SJSA1 (cell line): Measurements from ENCODE around the gene AKAP13. TPM values are rescaled to one million over a fixed set of nuclear protein-coding genes. Genes with fewer than 3 reads are reported as not detected.
A peak's percentile ranks its signal among the peaks of the same experiment; 100 is the strongest.

Source experiments
- DNase-seq, 2 experiments: peaks; one replicate each; pipeline ENCODE4 v3.0.0-alpha.2; 2015 to 2020; ENCODE audit warnings: low spot score in 2 of 2, low read depth in 1 of 2
- H3K27ac ChIP-seq: fragments of 250-450 bp; sonication (Bioruptor Pico); 2 replicates; pipeline ENCODE4 v1.5.1; 2020; ENCODE audit warnings: mild to moderate bottlenecking, moderate library complexity
- H3K27me3 ChIP-seq: fragments of 250-450 bp; sonication (Bioruptor Pico); replicated peaks from 2 replicates; pipeline ENCODE4 v1.5.1; 2020; ENCODE audit warnings: mild to moderate bottlenecking, moderate library complexity
- H3K36me3 ChIP-seq: fragments of 250-450 bp; sonication (Bioruptor Pico); 2 replicates; pipeline ENCODE4 v1.5.1; 2020; ENCODE audit warnings: mild to moderate bottlenecking
- H3K4me1 ChIP-seq: fragments of 250-450 bp; sonication (Bioruptor Pico); replicated peaks from 2 replicates; pipeline ENCODE4 v1.6.1; 2021; ENCODE audit warnings: mild to moderate bottlenecking
- H3K4me3 ChIP-seq: fragments of 250-450 bp; sonication (Bioruptor Pico); 2 replicates; pipeline ENCODE4 v1.5.1; 2020; ENCODE audit warnings: mild to moderate bottlenecking
- H3K9me3 ChIP-seq: fragments of 250-450 bp; sonication (Bioruptor Pico); replicated peaks from 2 replicates; pipeline ENCODE4 v1.5.1; 2020; ENCODE audit warnings: mild to moderate bottlenecking
- total RNA-seq: library from RNA; depleted of rRNA; stranded (reverse); fragments of >200 nt; shearing (Covaris generic); gene quantifications from 2 replicates; pipeline ENCODE4 v1.2.3, GENCODE V29; 2014

The AKAP13 gene
- total RNA-seq, 1 experiment from 2014 or later = 65.4 TPM

DNA sequence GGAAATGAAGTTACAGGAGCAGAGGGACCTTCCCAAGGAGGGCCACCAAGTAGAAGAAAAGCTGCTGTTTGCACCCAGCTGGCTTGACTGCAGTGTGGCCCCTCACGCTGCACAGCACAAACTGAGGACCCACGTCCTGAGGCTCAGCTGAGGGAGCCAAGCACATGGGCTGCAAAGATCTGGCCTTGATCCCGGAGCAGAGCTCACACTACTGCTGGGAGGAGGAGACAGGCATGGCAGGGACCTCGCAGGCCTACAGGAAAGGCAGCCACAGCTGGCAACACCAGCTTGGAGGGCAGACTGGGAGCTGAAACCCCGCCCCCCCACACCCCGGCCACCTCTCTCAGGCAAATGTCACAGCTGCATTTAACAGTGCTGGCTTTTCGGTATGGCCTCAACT, 374.6 kb downstream of the AKAP13 start:
- no peaks in the 10 kb centered on the region for H3K27me3 ChIP-seq
- no peaks in the 10 kb centered on the region for H3K4me1 ChIP-seq
- no peaks in the 10 kb centered on the region for H3K9me3 ChIP-seq
- no peaks in the 10 kb centered on the region; the same call in 1 of the 2 replicates for H3K36me3 ChIP-seq
- H3K4me3 ChIP-seq = no peak overlapping the region
- H3K27ac ChIP-seq = no peak overlapping the region
- DNase-seq = no peak

DNA sequence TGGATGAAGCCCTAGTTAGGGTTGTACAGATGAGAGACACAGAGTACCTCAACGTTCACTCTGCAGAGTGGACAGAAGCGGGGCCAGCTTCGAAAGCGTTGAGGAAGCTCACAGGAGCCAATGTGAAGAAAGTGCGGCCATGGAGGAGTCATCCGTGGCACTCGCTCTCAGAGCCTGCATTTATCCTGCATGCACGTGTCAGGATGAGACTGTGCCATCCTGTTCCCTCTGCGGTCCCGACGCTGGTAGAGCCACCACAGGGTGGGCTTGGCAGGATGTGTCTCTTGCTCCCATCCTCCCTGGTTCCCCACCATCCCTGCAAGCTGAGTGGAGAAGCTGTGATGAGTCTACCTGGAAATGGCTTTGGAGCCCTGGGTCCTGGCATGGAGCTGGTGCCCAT, 375.1 kb downstream of the AKAP13 start:
- DNase-seq = no peak
- Histone ChIP-seq H3K9me3 (no peaks in the 10 kb centered on the region), H3K27me3 (no peaks in the 10 kb centered on the region), H3K36me3 (no peaks in the 10 kb centered on the region), H3K4me3 (no peak overlapping the region), H3K4me1 (no peaks in the 10 kb centered on the region), H3K27ac (no peak overlapping the region)

DNA sequence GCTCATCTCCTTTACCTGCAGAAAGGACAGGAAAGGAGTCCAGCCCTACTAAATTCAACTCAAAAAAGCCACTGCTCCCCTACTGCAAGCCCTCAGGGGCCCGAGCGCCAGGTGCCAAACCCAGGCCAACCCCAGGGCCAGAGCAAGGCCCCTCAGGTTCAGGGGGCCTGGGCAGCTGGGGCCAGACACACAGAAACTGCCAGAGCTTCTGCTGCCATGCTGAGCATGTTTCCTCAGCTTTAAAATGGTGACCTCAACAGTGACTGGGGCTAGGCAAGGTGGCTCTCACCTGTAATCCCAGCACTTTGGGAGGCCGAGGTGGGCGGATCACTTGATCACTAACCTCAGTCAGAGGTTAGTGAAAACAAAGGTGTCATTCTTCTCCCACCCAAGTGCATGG, 375.5 kb downstream of the AKAP13 start:
- Histone ChIP-seq H3K9me3 (no peaks in the 10 kb centered on the region), H3K4me3 (no peak overlapping the region), H3K27me3 (no peaks in the 10 kb centered on the region), H3K36me3 (no peaks in the 10 kb centered on the region), H3K4me1 (no peaks in the 10 kb centered on the region), H3K27ac (no peak overlapping the region)
- DNase-seq = no peak

DNA sequence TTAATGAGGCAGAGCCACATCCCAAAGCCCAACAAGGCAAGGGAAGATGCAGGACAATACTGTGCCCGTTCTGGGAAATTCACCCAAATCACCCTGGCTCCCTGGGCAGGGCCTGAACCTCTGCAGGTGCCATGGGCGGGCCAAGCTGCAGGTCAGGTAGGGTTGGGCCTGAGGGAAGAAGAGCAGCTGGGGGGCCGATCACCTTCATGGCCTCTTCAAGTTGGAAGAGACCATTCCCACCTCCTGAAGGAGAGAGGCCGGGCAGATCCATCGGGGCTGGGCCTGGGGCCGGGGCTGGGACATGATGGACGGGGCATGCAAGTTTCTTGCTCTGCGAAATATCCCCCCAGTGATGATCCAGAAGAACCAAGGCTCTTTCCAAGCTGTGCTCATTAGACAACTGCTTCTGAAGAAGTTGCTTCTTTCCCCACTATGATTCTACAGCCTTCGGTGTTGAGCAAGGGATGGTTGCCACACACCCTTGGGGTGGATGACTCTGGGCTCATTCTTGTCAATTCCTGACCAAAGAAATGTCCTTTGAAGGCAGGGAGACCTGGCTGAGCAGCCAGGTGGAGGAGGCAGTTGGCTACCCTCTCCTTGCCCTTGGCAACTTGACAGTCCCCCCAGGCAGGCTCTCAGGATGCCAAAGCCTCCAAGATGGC, 376.1 kb downstream of the AKAP13 start:
- H3K9me3 ChIP-seq = no peaks in the 10 kb centered on the region
- no peak for DNase-seq
- H3K27me3 ChIP-seq = no peaks in the 10 kb centered on the region
- no peak overlapping the region for H3K27ac ChIP-seq
- no peak overlapping the region for H3K4me3 ChIP-seq
- no peaks in the 10 kb centered on the region for H3K4me1 ChIP-seq
- H3K36me3 ChIP-seq = no peaks in the 10 kb centered on the region

DNA sequence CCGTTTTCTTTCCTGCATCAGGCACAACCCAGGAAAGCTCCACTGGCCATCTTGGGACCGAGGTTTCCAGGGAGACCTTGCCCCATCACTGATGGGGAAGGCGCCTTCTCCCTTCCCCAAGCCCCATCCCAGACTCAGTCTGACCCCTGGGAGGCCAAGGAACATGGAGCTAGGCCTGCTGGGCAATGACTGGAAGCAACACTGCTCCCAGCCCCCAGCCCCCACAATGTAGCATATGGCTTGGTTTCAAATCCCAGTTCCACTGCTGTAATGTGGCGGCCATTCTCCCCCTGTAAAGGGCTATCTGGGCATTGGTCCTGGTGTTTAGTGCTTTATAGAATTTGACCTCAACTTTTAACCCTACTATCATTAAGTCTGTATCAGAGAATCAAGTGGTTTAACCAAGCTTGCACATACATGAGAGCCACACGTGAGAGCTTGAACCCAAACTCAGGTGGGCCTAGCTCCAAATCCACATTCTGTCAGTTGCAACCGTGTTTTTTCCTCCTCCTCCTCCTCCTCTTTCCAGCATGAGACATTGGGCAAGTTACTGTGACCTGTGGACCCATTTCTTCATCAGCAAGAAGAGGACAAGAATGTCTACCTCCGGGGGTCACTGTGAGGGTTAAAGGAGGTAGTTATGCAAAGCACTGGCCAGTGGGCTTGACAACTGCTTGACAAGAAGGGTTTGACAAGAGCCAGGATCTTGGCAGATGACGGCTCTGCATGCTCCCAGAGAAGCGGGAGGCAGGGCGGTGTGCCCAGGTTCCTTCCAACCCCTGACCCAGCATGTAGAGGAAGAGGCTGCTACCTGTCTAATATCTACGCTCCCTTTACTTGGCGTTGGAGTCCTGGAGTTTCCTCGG, 376.9 kb downstream of the AKAP13 start:
- H3K4me1 ChIP-seq = no peaks in the 10 kb centered on the region
- H3K9me3 ChIP-seq = no peaks in the 10 kb centered on the region
- no peak overlapping the region for H3K4me3 ChIP-seq
- no peak overlapping the region for H3K27ac ChIP-seq
- no peak for DNase-seq
- H3K36me3 ChIP-seq = no peaks in the 10 kb centered on the region
- no peaks in the 10 kb centered on the region for H3K27me3 ChIP-seq

DNA sequence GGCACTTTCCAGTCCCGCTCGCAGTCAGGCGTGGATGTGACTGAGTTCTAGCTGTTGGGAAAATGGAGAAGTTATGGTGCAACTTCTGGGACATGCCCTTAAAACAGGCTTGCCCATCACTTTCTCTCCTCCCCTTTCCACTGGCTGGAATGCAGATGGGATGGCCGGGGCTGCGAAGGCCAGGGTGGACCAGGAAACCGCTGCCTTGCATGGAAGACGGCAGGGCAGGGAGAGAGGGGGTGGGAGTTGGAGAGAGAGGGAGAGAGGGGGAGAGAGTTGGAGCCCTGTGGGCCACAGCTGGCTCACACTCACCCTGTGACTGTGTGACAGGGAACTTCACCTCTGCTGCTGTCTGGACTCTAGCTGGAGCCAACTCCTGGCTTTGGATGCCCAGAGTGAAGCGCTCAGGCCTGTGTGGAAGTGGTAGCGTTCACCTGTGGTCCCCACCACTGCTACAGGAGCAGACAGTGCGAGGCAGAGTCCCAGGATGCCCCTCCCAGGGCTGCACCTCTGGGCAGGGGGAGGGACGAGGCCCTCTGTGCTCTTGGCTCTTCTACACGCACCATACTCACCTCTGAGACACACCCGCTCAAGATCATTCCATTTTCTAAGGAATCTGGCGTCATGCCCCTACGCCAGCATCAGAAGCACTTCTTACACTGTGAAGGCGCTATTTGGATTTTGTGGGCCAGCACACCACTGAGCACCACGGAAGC, 377.7 kb downstream of the AKAP13 start:
- no peaks in the 10 kb centered on the region for H3K9me3 ChIP-seq

DNA sequence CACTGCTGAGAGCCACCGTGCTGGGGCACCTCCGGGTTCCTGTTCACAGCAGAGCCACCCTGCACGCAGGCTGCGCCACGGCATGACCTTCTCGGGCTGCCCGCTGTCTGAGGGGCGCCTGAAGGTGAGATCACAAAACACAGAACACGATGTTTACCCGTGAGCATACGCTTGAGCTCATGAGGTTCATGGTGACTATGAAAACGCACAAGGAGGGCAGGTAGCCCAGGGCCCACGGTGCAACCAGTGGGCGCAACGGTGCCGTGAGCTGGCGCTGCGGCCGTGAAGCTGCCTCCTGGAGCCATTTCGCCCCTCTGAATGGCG, 378.2 kb downstream of the AKAP13 start:
- Histone ChIP-seq H3K4me3 (no peak overlapping the region), H3K27ac (no peak overlapping the region), H3K4me1 (no peaks in the 10 kb centered on the region), H3K36me3 (no peaks in the 10 kb centered on the region), H3K9me3 (no peaks in the 10 kb centered on the region), H3K27me3 (no peaks in the 10 kb centered on the region)
- DNase-seq = no peak

More for the DNA sequence above, 377.7 kb downstream of the AKAP13 start:
- Histone ChIP-seq H3K36me3 (no peaks in the 10 kb centered on the region), H3K4me1 (no peaks in the 10 kb centered on the region), H3K4me3 (no peak overlapping the region), H3K27me3 (no peaks in the 10 kb centered on the region), H3K27ac (no peak overlapping the region)
- DNase-seq = no peak

DNA sequence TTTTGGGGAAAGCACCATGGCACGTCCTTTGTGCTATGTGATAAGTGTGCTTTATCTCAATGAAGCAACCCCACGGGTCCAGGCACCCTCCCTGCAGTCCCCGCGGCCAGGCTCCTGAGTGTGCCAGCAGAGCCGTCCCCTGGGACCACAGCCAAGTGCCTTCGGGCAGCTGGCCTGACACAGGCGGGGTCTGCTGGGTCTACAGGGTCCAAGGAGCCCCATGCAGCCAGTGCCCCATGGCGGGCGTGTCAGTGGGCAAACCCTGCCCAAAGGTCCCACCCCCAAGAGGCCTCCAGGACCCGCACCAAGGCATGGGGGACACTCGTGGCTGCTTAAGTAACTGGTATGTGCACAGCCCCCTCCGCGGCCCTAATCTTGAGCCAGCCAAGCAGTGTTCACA, 379.0 kb downstream of the AKAP13 start:
- Histone ChIP-seq H3K4me3 (no peak overlapping the region), H3K36me3 (no peaks in the 10 kb centered on the region), H3K4me1 (no peaks in the 10 kb centered on the region), H3K27me3 (no peaks in the 10 kb centered on the region), H3K9me3 (no peaks in the 10 kb centered on the region), H3K27ac (no peak overlapping the region)
- peak in 1 of 2 experiments; percentile 40 for DNase-seq

DNA sequence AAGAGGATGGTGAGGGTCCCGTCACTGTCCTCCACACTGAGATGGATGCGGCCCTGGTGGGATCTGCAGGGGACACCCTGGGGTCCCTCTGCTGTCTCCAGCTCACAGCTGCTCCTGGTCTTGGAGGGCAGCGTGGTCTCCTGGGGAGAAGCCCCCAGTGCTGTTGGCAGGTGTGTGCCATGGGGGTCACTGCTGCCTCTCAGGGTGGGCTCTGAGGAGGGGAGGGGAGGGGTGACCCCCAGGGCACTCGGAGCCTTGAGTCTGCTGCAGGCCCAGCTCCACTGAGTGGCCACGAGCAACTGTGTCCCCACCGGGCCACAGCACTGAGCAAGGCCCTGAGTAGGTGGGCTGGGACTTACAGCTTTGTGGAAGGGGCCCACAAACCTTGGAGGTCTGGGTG, 379.6 kb downstream of the AKAP13 start:
- no peaks in the 10 kb centered on the region for H3K27me3 ChIP-seq
- no peak overlapping the region for H3K4me3 ChIP-seq
- H3K9me3 ChIP-seq = no peaks in the 10 kb centered on the region
- no peaks in the 10 kb centered on the region for H3K36me3 ChIP-seq
- no peak overlapping the region for H3K27ac ChIP-seq
- DNase-seq = no peak
- no peaks in the 10 kb centered on the region for H3K4me1 ChIP-seq

DNA sequence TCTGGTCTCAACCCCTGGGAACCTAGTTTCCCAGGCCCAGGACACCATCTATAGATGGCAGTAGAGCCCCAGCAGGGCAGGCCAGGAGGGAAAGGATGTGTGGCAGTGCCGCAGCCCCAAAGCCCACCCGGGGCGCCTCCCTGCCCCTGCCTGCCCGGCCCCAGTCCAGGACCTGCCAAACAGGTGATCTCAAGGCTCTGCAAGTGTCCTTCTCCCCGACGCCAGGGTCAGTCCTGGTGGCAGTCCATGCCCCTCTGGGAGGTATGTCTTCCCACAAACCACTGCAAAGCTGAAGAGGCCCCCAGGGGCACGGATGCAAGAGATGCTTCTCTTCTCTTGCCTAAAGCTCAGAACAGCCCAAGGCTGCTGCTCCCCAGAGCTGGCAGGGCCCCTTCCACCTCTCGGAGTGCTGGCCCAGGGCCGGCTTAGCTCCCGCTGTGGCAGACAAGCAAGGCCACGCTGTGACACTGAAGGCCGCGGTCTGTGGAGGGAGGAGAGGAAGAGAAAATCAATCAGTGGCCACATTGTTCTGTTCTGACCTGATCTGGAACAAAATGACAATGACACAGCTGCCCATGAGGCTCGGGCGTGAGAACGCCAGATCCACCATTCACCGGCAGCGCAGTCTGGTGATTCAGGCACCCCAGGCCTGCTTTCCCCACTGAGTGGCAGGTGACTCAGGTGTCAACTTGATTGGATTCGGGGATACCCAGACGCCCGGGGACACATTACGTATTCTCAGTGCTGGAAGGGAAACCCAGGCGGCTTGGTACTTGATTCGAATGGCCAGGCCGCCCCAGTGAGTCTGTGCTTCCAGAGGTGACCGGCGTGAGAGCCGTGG, 380.3 kb downstream of the AKAP13 start:
- no peaks in the 10 kb centered on the region for H3K9me3 ChIP-seq
- H3K4me1 ChIP-seq = no peaks in the 10 kb centered on the region
- H3K4me3 ChIP-seq = no peak overlapping the region
- H3K27ac ChIP-seq = no peak overlapping the region
- no peaks in the 10 kb centered on the region for H3K27me3 ChIP-seq
- no peaks in the 10 kb centered on the region for H3K36me3 ChIP-seq
- DNase-seq = peak in 1 of 2 experiments; percentile 40

DNA sequence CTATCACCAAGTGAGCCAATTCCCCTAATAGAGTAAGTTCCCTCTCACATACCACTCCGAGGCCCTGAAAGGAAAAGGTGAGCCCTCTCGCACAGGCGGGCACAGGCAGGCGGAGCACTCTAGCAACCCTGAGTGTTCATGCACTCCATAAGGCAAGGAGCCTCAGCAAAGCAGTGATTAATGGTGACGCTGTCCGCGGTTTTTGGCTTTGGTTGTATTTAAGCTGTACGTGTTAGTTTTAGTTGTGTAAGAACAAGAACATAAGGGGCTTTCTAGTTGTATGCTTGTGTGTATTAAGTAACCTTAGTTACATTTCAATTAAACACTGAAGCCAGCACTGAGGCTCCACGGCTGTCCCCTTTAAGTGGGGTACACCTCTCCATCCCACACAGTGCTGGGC, 381.2 kb downstream of the AKAP13 start:
- no peaks in the 10 kb centered on the region for H3K9me3 ChIP-seq
- no peak overlapping the region for H3K4me3 ChIP-seq
- H3K27ac ChIP-seq = no peak overlapping the region
- no peaks in the 10 kb centered on the region for H3K27me3 ChIP-seq
- DNase-seq = no peak
- H3K4me1 ChIP-seq = no peaks in the 10 kb centered on the region
- no peaks in the 10 kb centered on the region for H3K36me3 ChIP-seq

DNA sequence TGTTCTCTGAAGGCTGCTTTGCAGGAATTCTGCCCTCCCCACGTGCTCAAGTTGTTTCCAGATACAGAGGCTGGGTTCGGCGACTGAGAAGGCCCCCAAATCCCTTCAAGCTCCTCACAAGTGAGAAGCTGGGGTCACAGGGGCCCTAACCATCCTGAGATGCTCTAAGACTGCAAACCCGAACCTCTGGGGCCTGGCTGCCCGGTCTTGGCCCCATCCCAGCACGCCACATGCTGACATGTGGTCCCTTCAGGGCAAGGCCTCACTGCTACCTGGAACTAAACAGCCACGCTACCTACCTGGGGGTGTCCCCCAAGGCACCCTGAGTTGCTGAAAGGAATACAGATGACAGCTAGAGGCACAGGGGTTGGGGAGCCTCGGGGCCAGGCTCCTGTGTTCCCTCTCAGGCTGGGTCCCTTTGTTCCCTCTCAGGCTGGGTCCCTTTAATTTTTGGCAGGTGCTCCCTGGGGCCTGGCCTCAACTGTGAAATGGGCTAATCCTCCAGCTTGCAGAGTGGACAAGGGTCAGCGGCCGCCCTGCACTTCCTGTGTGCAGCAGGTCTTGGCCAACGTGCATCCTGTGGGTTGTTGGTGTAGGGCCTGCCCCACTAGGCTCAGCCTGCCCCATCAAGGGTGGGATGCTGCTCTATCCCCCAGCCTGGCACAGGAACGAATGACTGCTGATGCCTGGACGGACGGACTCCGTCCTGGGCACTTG, 381.8 kb downstream of the AKAP13 start:
- Histone ChIP-seq H3K36me3 (no peaks in the 10 kb centered on the region), H3K4me1 (no peaks in the 10 kb centered on the region), H3K4me3 (no peak overlapping the region), H3K27me3 (no peaks in the 10 kb centered on the region), H3K9me3 (no peaks in the 10 kb centered on the region), H3K27ac (no peak overlapping the region)
- DNase-seq = no peak

DNA sequence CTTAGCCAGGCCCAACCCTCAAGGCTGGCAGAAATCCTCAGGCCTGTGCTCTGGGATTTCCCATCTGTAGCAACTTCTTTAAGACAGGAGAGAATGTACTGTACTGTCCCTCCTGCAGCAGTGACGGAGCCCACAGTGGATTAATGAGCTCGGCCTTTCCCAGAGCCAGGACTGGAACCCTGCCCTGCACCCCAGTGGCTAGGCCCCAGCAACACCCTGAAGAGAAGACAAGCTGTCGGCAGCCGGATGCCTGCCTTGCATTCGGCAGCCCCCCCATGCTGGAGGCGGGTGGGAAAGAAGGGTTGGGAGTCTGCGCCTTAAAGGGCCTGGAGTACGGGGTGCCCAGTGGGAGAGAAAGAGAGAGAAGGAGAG, 382.3 kb downstream of the AKAP13 start:
- Histone ChIP-seq H3K27me3 (no peaks in the 10 kb centered on the region), H3K9me3 (no peaks in the 10 kb centered on the region), H3K36me3 (no peaks in the 10 kb centered on the region), H3K4me1 (no peaks in the 10 kb centered on the region), H3K27ac (no peak overlapping the region), H3K4me3 (no peak overlapping the region)
- DNase-seq = no peak
